K562 (cell line): Measurements from ENCODE around the gene LMBR1. TPM values are rescaled to one million over a fixed set of nuclear protein-coding genes. Genes with fewer than 3 reads are reported as not detected.

ENCODE experiments used
- ATAC-seq: fragments of 200-7000 bp; cut with Tn5 transposase; 3 replicates; pipeline ENCODE4 v1.9.1; 2020; ENCODE audit warnings: moderate library complexity
- BruUV-seq: library from RNA; stranded (reverse); fragments of 400-500 nt; replicated peaks from 2 replicates; lab custom pipeline; 2021; lab: Mats Ljungman, UMichigan
- CTCF ChIA-PET: fragments of 300-600 bp; formaldehyde crosslinking; extraction: SDS; loops from one replicate; lab custom pipeline; 2021; ENCODE audit warnings: low intra/inter-chr PET ratio; lab: Yijun Ruan, JAX
- POLR2A ChIA-PET: fragments of 300-600, 350-650 bp; sonication (Branson Sonifier 250); formaldehyde crosslinking; extraction: SDS; loops from one replicate; lab custom pipeline; 2021; ENCODE audit warnings: antibody characterized with exemption, inconsistent platforms; lab: Yijun Ruan, JAX
- DNase-seq, 4 experiments: peaks; one replicate each; pipeline versions ENCODE4 v3.0.0 to v3.0.0-alpha.2; 2011 to 2018; ENCODE audit warnings: low spot score in 3 of 4, mixed read lengths in 3 of 4; ENCODE audit errors: extremely low read depth in 1 of 4
- FAIRE-seq: peaks from 2 replicates; lab custom pipeline; 2011; peaks lifted over from hg19 to GRCh38; lab: Jason Lieb, UNC
- H2AFZ ChIP-seq: 2 replicates; pipeline ENCODE4 v1.6.0; 2011; ENCODE audit warnings: low read depth, low read length, control low read depth, inconsistent platforms
- H3K27ac ChIP-seq: fragments of 200-600 bp; 3 replicates; pipeline ENCODE4 v1.8.0; 2011; ENCODE audit warnings: low read depth, mild to moderate bottlenecking, control low read depth, inconsistent platforms, low read length, moderate library complexity, mixed read lengths; ENCODE audit errors: extremely low read depth
- H3K27me3 ChIP-seq, 2 experiments: fragments of 300-600 bp in 1 of 2; 2 replicates in 1 of 2; 3 replicates in 1 of 2; pipeline versions ENCODE4 v1.6.0 to v1.8.0; 2011; ENCODE audit warnings: inconsistent platforms in 2 of 2, low read length in 2 of 2, mild to moderate bottlenecking in 1 of 2, mixed read lengths in 1 of 2, moderate library complexity in 1 of 2; ENCODE audit not compliant: control insufficient read depth in 2 of 2, insufficient read depth in 2 of 2
- H3K36me3 ChIP-seq: fragments of 300-600 bp; 3 replicates; pipeline ENCODE4 v1.8.0; 2011; ENCODE audit warnings: mild to moderate bottlenecking, low read length, inconsistent platforms; ENCODE audit not compliant: control insufficient read depth, insufficient read depth
- H3K4me1 ChIP-seq, 2 experiments: fragments of 200-600 bp in 1 of 2; replicated peaks in 1 of 2; 2 replicates in 1 of 2; 3 replicates in 1 of 2; pipeline versions ENCODE4 v1.5.1 to v1.8.0; 2011; ENCODE audit warnings: inconsistent platforms in 2 of 2, low read length in 2 of 2, mild to moderate bottlenecking in 1 of 2, mixed read lengths in 1 of 2, moderate library complexity in 1 of 2; ENCODE audit not compliant: control insufficient read depth in 2 of 2, insufficient read depth in 2 of 2
- H3K4me2 ChIP-seq: 2 replicates; pipeline ENCODE4 v1.6.1; 2011; ENCODE audit warnings: low read length, control low read depth, inconsistent platforms, mixed read lengths; ENCODE audit not compliant: insufficient read depth
- H3K4me3 ChIP-seq: fragments of 200-600 bp; sonication (generic), shearing (Covaris generic); 2 replicates; pipeline ENCODE4 v1.5.1; 2016; ENCODE audit warnings: control low read depth, inconsistent platforms
- H3K79me2 ChIP-seq: fragments of 200-600 bp; 3 replicates; pipeline ENCODE4 v1.8.0; 2011; ENCODE audit warnings: low read length, inconsistent platforms; ENCODE audit not compliant: control insufficient read depth, insufficient read depth
- H3K9ac ChIP-seq, 2 experiments: 2 replicates each; pipeline versions ENCODE4 v1.6.0 to v1.6.1; 2011; ENCODE audit warnings: low read depth in 2 of 2, low read length in 2 of 2, control low read depth in 1 of 2, inconsistent platforms in 1 of 2, mild to moderate bottlenecking in 1 of 2, mixed read lengths in 1 of 2; ENCODE audit not compliant: insufficient read depth in 1 of 2
- H3K9me1 ChIP-seq: one replicate; pipeline ENCODE4 v1.6.0; 2011; ENCODE audit warnings: inconsistent platforms, mild to moderate bottlenecking, low read length, moderate library complexity; ENCODE audit not compliant: control insufficient read depth, insufficient read depth
- H3K9me3 ChIP-seq: replicated peaks from 2 replicates; pipeline ENCODE4 v1.5.1; 2011; ENCODE audit warnings: low read depth, low read length, inconsistent platforms; ENCODE audit not compliant: control insufficient read depth, insufficient read depth
- H4K20me1 ChIP-seq: replicated peaks from 2 replicates; pipeline ENCODE4 v1.6.1; 2011; ENCODE audit warnings: low read length, inconsistent platforms, mixed read lengths; ENCODE audit not compliant: control insufficient read depth, insufficient read depth
- E2F8 ChIP-seq: fragments of 450-650 bp; IDR thresholded peaks from 2 replicates; pipeline ENCODE4 v1.7.1; 2018; ENCODE audit warnings: mild to moderate bottlenecking, low read depth; ENCODE audit not compliant: partially characterized antibody
- POLR2G ChIP-seq: fragments of 200-400 bp; formaldehyde crosslinking; IDR thresholded peaks from 2 replicates; pipeline ENCODE4 v1.6.1; 2017; ENCODE audit warnings: low read depth, mild to moderate bottlenecking, antibody characterized with exemption, low read length, moderate library complexity
- WGBS: fragments of 100-300 bp; shearing (Covaris generic); methylation state at CpG from one replicate; pipeline ENCODE4 v1.1.6; 2016; ENCODE audit warnings: low coverage, mixed read lengths; ENCODE audit not compliant: insufficient coverage; ENCODE audit errors: missing lambda C conversion rate; 5-methylcytosine and 5-hydroxymethylcytosine counted together
- in situ Hi-C: fragments of 300-500 bp; cut with MboI; formaldehyde crosslinking; loops from 4 replicates; pipeline ENCODE4 v1.15.0; 2018; ENCODE audit warnings: inconsistent platforms, mixed read lengths
- intact Hi-C: fragments of 100-400 bp; cut with micrococcal nuclease; formaldehyde crosslinking; loops from 2 replicates; pipeline ENCODE4 v1.14.2; 2022
- polyA plus RNA-seq, 8 experiments: library from polyadenylated mRNA; depleted of rRNA in 4 of 8; stranded (reverse) in 5 of 8; unstranded in 3 of 8; fragments of >200 nt; fragmentation: Nextera tagmentation in 2 of 8; fragmentation: Illumina TruSeq in 1 of 8; extraction: Ambion mirVana in 2 of 8; extraction: Trizol in 1 of 8; gene quantifications; 2 replicates each; pipeline versions ENCODE4 v1.2.1 to v1.2.3, GENCODE V29; 2011 to 2014; ENCODE audit warnings: inconsistent platforms in 1 of 8, missing spikeins in 1 of 8
- total RNA-seq, 7 experiments: library from RNA; depleted of rRNA in 6 of 7; stranded (reverse); fragments of >200 nt in 6 of 7; fragmentation: Illumina TruSeq in 2 of 7; extraction: Trizol in 2 of 7; gene quantifications; 2 replicates each; pipeline versions ENCODE4 v1.2.1 to v1.2.3, GENCODE V29; 2011 to 2021; ENCODE audit warnings: low replicate concordance in 1 of 7

LMBR1 gene
- total and polyA plus RNA-seq, 9 of the 15 experiments (the other 6 are each of a cell fraction or from before 2014, with no cell fraction given), result 7.7 to 90.0 (median 59.9) TPM

GRCh38 chr7:156668130-156668741 lies 224.7 kb downstream of the LMBR1 start:
- ChIA-PET CTCF (no interaction called here), POLR2A (interaction anchor here (2.1 kb wide), 1 partner anchor 14 kb away, joined by 9 read pairs; no protein-coding TSS in a partner anchor)
- 93% methylated on average over 13 of the region's 13 CpGs for WGBS
- no peak overlapping the region for H3K4me2 ChIP-seq
- FAIRE-seq (no peak), DNase-seq (no peak), ATAC-seq (peak; percentile 12; the same call in 2 of the 3 replicates)
- in situ Hi-C loops, result no loop called here
- H3K9me3 ChIP-seq, result no peaks in the 10 kb centered on the region
- H3K79me2 ChIP-seq, result no peaks in the 10 kb centered on the region
- no peak overlapping the region for H2AFZ ChIP-seq
- intact Hi-C loops, result no loop called here
- no peak overlapping the region for H3K4me3 ChIP-seq
- H4K20me1 ChIP-seq, result no peaks in the 10 kb centered on the region
- no peak overlapping the region for H3K27ac ChIP-seq
- no peaks in the 10 kb centered on the region for H3K9me1 ChIP-seq
- H3K4me1 ChIP-seq, result peaks cover 0 to 10% of the 10 kb centered on the region in 2 experiments; a peak in 2 of 5 replicates
- H3K9ac ChIP-seq, result no peak overlapping the region; a peak in 1 of 4 replicates
- TF ChIP-seq POLR2G (0 out of 2 replicates have a peak, but pooled peaks have one; percentile 17), E2F8 (no peak)
- H3K36me3 ChIP-seq, result peaks cover 35% of the 10 kb centered on the region; the same call in 1 of the 3 replicates
- no TSS peak for BruUV-seq
- H3K27me3 ChIP-seq, result no peaks in the 10 kb centered on the region
